SKM-1 treated with dmso at 0.1 percent for 144 hours (cell line): ENCODE measurements around the gene GNL1.
"Not testable (repeated sequence)": the region's sequence is repeated elsewhere in the genome, so short reads cannot be mapped to it uniquely, and the experiment has no call there.

ENCODE experiments used
- DNase-seq: peaks from one replicate; lab custom pipeline; 2025; ENCODE audit not compliant: unreplicated experiment; lab: John Stamatoyannopoulos, UW

Gene GNL1

GRCh38 chr6:30530014-30530413 is 26.3 kb downstream of the GNL1 start:
- DNase-seq: no peak

DNA sequence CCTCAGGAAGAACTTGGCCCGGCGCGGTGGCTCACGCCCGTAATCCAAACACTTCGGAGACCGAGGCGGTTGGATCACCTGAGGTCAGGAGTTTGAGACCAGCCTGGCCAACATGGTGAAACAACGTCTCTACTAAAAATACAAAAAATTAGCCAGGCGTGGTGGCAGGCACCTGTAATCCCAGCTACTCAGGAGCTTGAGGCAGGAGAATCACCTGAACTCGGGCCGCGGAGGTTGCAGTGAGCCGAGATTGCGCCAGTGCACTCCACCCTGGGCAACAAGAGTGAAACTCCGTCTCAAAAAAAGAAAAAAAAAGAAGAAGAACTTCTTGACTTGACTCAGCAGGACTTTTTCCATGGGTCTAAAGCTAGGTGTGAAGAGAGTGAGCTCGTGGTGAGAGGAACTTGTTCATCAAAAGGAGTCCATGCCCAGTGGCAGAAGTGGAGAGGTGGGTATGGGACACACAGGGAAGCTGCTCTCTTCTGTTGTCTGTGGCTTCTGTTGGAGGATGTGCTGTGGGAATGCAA is 26.9 kb downstream of the GNL1 start:
- DNase-seq: not testable (repeated sequence)

GRCh38 chr6:30526444-30526843 is 29.8 kb downstream of the GNL1 start:
- not testable (repeated sequence) for DNase-seq

DNA sequence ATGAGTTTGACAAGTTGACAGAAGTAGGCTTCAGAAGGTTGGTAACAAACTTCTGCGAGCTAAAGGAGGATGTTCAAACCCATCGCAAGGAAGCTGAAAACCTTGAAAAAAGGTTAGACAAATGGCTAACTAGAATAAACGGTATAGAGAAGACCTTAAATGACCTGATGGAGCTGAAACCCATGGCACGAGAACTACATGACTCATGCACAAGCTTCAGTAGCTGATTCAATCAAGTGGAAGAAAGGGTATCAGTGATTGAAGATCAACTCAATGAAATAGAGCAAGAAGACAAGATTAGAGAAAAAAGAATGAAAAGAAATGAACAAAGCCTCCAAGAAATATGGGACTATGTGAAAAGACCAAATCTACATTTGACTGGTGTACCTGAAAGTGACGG is 34.3 kb downstream of the GNL1 start:
- DNase-seq: not testable (repeated sequence)

GRCh38 chr6:30521082-30521481 is 35.2 kb downstream of the GNL1 start:
- not testable (repeated sequence) for DNase-seq

DNA sequence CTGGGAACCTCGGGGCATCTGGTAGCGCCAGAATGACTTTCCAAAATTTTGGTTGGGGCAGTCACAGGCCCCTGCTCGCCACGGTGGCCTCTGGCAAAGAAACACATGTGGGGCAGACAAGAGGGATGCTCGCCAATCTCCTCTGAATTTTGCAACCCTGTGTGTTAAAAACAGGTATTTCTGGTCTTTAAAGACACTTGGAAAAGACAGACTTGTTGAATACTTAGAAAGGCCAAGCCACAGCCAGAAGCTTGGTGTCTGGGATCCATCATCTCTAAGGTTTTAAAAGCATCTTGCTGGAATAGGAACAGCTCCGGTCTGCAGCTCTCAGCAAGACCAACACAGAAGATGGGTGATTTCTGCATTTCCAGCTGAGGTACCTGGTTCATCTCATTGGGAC is 35.8 kb downstream of the GNL1 start:
- no peak for DNase-seq

DNA sequence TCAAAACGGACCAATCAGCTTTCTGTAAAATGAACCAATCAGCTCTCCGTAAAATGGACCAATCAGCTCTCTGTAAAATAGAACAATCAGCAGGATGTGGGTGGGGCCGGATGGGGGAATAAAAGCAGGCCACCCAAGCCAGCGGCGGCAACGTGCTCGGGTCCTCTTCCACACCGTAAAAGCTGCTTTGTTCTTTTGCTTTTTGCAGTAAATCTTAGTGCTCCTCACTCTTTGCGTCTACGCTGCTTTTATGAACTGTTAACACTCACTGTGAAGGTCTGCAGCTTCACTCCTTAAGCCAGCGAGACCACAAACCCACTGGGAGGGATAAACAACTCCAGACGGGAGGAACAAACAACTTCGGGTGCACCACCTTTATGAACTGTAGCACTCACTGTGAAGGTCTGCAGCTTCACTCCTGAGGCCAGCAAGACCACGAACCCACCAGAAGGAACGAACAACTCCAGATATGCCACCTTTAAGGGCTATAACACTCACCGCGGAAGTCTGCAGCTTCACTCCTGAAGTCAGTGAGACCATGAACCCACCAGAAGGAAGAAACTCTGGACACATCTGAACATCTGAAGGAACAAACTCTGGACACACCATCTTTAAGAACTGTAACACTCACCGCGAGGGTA is 37.7 kb downstream of the GNL1 start:
- not testable (repeated sequence) for DNase-seq

DNA sequence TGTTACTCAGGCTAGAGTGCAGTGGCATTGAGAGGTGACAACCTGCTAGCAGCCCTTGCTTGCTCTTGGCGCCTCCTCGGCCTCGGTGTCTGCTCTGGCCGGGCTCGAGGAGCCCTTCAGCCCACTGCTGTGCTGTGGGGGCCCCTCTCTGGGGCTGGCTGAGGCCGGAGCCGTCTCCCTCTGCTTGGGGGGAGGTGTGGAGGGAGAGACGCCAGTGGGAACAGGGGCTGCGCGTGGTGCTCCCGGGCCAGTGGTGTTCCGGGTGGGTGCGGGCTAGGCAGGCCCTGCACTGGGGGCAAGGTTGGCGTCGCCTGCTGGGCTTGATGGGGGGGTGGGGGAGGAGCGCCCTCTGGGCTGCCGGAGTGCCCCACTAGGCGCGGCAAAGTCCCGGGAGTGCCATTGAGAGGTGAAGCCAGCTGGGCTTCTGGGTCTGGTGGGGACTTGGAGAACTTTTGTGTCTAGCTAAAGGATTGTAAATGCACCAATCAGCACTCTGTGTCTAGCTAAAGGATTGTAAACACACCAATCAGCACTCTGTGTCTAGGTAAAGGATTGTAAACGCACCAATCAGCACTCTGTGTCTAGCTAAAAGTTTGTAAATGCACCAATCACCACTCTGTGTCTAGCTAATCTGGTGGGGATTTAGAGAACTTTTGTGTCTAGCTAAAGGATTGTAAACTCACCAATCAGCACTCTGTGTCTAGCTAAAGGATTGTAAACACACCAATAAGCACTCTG is 38.4 kb downstream of the GNL1 start:
- DNase-seq: not testable (repeated sequence)

- DNase-seq: not testable (repeated sequence)
These were observed 39.6 kb downstream of the GNL1 start for GRCh38 chr6:30516754-30517076.

GRCh38 chr6:30515944-30516753 is 40.1 kb downstream of the GNL1 start:
- DNase-seq: peak; percentile 100

DNA sequence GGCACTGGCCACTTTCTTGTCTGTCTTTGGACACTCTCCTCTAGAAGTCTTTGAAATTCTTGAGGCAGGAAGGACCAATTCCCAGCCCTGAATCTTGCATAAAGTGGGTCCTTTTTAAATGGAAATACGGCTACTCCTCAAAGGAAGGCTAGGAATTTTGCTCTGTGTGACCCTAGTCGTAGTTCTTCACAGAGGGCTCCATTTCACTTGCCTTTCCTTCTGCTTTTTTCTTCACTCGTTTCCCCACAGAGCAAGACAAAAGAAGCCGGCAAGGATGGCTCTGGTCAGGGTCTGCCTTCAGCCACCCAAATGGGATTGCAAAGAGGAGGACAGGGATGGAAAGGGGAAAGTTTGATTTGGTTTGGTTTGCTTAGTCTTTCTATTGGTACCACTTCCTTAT is 41.2 kb downstream of the GNL1 start:
- no peak for DNase-seq

DNA sequence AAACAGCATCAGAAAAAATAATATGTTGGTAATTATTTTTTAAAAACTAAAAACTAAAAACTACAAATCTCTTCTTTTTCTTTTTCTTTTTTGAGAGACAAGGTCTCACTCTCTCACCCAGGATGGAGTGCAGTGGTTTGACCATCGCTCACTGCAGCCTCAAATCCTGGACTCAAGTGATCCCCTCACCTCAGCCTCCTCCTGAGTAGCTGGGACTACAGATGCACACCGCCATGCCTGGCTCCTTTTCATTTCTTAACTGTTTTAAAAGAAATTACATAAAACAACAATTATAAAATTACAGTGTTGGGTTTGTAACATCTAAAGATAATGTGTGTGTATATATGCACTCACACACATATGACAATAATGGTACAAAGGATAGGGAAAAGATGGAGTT is 42.8 kb downstream of the GNL1 start:
- DNase-seq: no peak

DNA sequence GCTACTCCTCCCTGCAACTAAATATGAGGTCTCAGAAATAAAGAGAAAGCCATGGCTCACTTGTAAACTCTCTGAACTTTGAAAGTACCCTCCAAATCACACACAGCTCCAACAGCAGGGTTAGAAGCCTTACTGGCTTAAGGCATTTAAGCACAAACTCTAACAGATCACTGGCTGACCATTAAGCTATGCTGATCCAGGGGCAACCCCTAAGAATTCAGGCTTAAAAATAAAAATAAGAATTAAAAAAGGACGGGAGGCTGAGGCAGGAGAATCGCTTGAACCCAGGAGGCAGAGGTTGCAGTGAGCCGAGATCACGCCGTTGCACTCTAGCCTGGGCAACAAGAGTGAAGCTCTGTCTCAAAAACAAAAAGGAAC is 45.1 kb downstream of the GNL1 start:
- no peak for DNase-seq

DNA sequence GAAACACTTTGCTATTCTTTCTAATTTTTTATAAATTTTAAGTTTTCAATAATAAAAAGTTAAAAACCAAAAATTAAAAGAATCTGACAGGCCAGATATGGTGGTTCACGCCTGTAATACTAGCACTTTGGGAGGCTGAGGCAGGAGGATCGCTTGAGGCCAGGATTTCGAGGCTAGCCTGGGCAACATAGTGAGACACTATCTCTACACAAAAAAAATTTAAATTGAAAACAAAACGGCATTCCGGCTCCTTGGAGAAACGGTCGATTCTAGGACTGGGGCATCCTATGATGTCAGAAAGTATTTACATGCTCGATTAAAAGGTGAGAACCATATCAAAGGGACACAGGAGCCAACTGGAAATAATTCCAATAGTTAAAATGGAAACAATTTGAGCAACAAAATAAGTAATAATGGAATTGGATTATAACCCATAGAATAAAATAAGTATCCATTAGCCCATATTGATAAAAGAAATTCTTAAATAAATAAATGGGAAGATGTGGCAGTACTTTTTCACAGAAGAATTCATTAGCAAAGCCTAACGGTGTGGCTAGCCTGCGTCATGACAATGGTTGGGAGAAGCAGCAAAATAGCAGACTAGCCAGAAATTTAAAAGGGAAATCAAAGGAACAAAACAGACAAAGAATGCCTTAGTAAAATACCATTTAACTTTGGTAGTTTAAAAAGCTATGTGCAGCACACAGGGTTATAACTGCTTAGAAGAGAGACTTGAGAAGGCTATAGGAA is 45.7 kb downstream of the GNL1 start:
- no peak for DNase-seq

DNA sequence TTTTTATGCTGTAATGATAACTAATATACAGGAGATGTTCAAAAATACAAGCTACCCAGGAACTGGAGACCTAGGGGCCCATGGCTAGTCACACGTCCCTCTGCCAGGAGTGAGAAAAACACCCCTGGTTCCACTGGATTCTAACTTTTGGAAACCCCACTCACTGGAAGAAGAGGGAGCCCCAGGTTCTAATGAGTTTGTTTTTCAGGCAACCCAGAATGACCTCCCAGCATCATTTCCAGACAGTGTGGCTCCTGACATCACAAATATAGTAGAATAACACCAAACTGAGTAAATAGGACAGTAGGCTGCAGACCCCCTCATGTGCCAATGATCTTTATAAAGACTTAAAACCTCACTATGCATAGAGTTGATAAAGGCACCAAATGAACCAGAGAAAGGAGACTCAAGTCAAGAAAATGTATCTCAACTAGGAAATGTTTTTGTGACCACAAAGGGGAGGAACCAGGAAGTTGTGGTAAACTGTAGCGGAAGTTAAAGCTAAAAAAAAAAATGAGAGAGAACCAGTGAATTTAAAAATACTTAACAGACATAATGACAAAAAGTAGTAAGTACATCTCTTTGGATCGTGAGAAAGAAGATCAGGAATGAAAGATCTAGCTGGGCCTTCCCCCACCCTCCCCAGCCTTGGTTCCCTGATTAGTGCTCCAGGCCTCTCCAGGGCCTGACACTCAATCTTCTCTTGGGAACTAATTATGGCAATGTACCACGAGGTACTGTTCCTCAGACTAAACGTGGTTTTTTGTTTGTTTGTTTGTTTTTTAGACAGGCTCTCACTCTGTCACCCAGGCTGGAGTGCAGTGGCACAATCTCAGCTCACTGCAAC is 47.2 kb downstream of the GNL1 start:
- peak; percentile 89 for DNase-seq

GRCh38 chr6:30507849-30508827 is 48.2 kb downstream of the GNL1 start:
- DNase-seq: no peak

DNA sequence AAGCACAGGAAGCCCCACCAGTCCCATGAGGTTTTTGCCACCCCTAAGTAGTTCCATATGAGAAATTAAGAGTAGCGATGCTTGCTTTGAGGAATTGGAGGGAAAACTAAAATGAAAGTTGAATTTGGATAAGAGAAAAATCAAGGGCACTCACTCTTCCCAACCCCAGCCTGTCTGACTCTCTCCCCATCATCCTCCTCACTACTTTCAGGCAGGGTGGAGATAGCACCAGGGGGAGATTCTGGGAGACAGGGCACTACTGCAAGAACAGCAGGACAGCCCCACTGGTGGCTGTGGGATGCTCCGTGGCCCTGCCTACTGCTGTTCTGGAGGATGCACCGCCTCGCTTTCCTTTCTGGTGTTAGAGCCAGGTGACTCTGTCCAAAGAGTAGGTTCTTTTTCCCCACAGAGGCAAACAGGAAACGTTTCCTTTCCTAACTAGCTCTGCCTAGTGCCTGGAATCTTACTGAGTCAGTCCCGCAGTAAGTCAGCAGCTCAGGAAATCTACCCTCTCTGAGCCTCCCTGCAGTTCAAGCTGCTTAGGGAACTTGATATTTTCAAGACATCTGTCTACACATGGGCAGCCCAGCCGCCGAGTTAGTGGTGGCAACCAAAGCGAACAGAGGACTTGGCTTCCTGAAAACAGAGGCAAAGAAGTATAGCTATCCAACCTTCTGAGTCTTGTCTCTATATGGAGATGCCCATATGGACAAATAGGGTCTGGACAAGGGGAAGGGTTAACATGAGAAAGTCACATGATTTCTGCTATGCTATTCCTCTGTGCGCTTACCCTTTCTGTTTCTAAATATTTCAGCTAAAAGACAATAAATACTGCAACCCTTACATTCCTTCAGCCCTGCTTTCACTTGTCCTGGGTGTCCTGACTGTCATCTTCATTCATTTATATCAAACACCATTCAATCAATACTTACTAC is 55.6 kb downstream of the GNL1 start:
- no peak for DNase-seq

DNA sequence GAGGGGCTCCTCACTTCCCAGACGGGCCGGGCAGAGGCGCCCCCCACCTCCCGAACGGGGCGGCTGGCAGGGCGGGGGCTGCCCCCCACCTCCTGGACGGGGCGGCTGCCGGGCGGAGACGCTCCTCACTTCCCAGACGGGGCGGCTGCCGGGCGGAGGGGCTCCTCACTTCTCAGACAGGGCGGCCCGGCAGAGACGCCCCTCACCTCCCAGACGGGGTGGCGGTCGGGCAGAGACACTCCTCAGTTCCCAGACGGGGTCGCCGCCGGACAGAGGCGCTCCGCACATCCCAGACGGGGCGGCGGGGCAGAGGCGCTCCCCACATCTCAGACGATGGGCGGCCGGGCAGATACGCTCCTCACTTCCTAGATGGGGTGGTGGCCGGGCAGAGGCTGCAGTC is 57.6 kb downstream of the GNL1 start:
- DNase-seq: not testable (repeated sequence)
